ENCODE measurements around the gene C16orf74. TPM values are rescaled to one million over a fixed set of nuclear protein-coding genes. Genes with fewer than 3 reads are reported as not detected.

C16orf74 gene
- total and polyA plus RNA-seq, 10 donors, result 12.1 to 107 (median 19.3) TPM

DNA sequence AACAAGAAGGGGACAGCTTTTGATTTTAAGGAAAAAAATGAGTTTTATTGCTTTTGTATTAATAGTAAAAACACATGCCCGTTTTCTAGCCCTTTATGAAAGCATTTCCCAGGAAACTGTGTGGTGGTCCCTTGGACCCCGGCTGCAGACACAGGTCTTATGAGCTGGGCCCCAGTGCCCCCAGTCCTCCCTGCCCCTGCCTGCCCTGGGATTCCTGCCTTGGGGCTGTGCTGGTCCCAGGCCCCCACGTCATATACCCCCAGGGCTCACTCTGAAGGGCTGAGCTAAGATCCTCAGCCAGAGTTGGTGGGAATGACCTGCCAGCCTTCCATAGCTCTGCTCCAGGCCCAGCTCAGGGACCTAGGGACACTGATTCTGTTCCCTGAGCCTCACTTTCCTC is 92.9 kb downstream of the C16orf74 start:
- Histone ChIP-seq H3K9me3 (no peaks in the 10 kb centered on the region), H3K4me3 (no peak overlapping the region), H3K27ac (no peak overlapping the region), H3K27me3 (replicated peaks in 1 of 7) (no peaks in the 10 kb centered on the region), H3K36me3 (peaks cover 4 to 97% (median 80%) of the 10 kb centered on the region in 6 donors), H3K4me1 (peaks cover 0 to 24% (median 5%) of the 10 kb centered on the region in 6 donors)
- TF ChIP-seq POLR2A (IDR thresholded peaks at IDR 0.05) (no peak), POLR2AphosphoS5 (IDR thresholded peaks at IDR 0.05) (no peak)
- TF ChIP-seq, protein P1, sequence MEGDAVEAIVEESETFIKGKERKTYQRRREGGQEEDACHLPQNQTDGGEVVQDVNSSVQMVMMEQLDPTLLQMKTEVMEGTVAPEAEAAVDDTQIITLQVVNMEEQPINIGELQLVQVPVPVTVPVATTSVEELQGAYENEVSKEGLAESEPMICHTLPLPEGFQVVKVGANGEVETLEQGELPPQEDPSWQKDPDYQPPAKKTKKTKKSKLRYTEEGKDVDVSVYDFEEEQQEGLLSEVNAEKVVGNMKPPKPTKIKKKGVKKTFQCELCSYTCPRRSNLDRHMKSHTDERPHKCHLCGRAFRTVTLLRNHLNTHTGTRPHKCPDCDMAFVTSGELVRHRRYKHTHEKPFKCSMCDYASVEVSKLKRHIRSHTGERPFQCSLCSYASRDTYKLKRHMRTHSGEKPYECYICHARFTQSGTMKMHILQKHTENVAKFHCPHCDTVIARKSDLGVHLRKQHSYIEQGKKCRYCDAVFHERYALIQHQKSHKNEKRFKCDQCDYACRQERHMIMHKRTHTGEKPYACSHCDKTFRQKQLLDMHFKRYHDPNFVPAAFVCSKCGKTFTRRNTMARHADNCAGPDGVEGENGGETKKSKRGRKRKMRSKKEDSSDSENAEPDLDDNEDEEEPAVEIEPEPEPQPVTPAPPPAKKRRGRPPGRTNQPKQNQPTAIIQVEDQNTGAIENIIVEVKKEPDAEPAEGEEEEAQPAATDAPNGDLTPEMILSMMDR (IDR thresholded peaks at IDR 0.05 in 8 of 11, conservative IDR thresholded peaks at IDR 0.05 in 3 of 11), result peak in 1 of 11 experiments; percentile 8
- peak; percentile 41 for DNase-seq
- intact Hi-C loops (cut with DNase I; ENCODE audit: low total_unique reads), result no loop called here
- WGBS, 5 donors, result 91 to 99% (median 93%) methylated on average over 3 of the region's 3 CpGs

Small RNAs within 50 kb of the gene (microRNA-seq; reads per million reads assigned to microRNA genes)
- gene MIR1910, result 0.28 to 0.70 (median 0.36) reads per million in 3 donors

Small RNAs within 50 kb of the gene (small RNA-seq; reads per million reads assigned to genes)
- gene RN7SL381P, result 0 reads per million in 4 donors
- 0 reads per million in 4 donors for gene RNU1-103P

Other genes starting within 250 kb of the C16orf74 start
- gene GSE1, start 137.8 kb downstream of the C16orf74 start, total RNA-seq, result 100 to 1,000 TPM in 1 of 7 donors, 10 to 100 TPM in 6; 79.8 to 121 (median 91.4) TPM
- 10 to 100 TPM in 1 of 3 donors, 1 to 10 TPM in 2; 7.4 to 23.2 (median 9.2) TPM for gene GSE1, start 137.8 kb downstream of the C16orf74 start, polyA plus RNA-seq
- 1 to 10 TPM; 1.0 to 7.0 (median 2.3) TPM for gene GINS2, start 62.1 kb downstream of the C16orf74 start, total RNA-seq
- 1 to 10 TPM; 1.3 to 5.4 (median 2.3) TPM for gene GINS2, start 62.1 kb downstream of the C16orf74 start, polyA plus RNA-seq
- 10 to 100 TPM; 22.6 to 43.0 (median 31.1) TPM for gene EMC8, start 48.4 kb upstream of the C16orf74 start, total RNA-seq
- 10 to 100 TPM; 10.1 to 14.9 (median 10.6) TPM for gene EMC8, start 48.4 kb upstream of the C16orf74 start, polyA plus RNA-seq
- gene COX4I1, start 48.6 kb upstream of the C16orf74 start, total RNA-seq, result 100 to 1,000 TPM; 348 to 464 (median 412) TPM
- 1,000 to 10,000 TPM in 2 of 3 donors, 100 to 1,000 TPM in 1; 904 to 1,132 (median 1,034) TPM for gene COX4I1, start 48.6 kb upstream of the C16orf74 start, polyA plus RNA-seq
- 100 to 1,000 TPM; 228 to 329 (median 278) TPM for gene IRF8, start 148.1 kb upstream of the C16orf74 start, total RNA-seq
- gene IRF8, start 148.1 kb upstream of the C16orf74 start, polyA plus RNA-seq, result 100 to 1,000 TPM; 103 to 183 (median 115) TPM